PC-3 (cell line): ENCODE measurements around the gene IMP3. TPM values are rescaled to one million over a fixed set of nuclear protein-coding genes. Genes with fewer than 3 reads are reported as not detected.

Source experiments
- ATAC-seq: fragments of 200-7000 bp; cut with Tn5 transposase; 2 replicates; pipeline ENCODE4 v1.9.1; 2020; ENCODE audit warnings: mild to moderate bottlenecking, moderate library complexity
- BruUV-seq: library from RNA; stranded (reverse); fragments of 400-500 nt; replicated peaks from 2 replicates; lab custom pipeline; 2021; lab: Mats Ljungman, UMichigan
- CTCF ChIA-PET: fragments of 300-600 bp; sonication (Branson Sonifier 250); formaldehyde crosslinking; loops from one replicate; lab custom pipeline; 2022; ENCODE audit warnings: antibody characterized with exemption; lab: Charles Lee
- POLR2A ChIA-PET: fragments of 300-600 bp; sonication (Branson Sonifier 250); formaldehyde crosslinking; loops from one replicate; lab custom pipeline; 2022; ENCODE audit warnings: antibody characterized with exemption; ENCODE audit not compliant: unreplicated experiment; lab: Charles Lee
- DNase-seq: peaks from one replicate; pipeline ENCODE4 v3.0.0-alpha.2; 2015
- H2AFZ ChIP-seq: fragments of 300-600 bp; sonication (generic); 2 replicates; pipeline ENCODE4 v1.6.0; 2016; ENCODE audit warnings: antibody characterized with exemption, low read length
- H3F3A ChIP-seq: fragments of 300-600 bp; sonication (generic); one replicate; pipeline ENCODE4 v1.6.0; 2017; ENCODE audit warnings: antibody characterized with exemption, low read length, control low read depth, mild to moderate bottlenecking; ENCODE audit not compliant: unreplicated experiment
- H3K27ac ChIP-seq: fragments of 300-600 bp; sonication (generic); 2 replicates; pipeline ENCODE4 v1.5.1; 2016; ENCODE audit warnings: mild to moderate bottlenecking, low read length
- H3K27me3 ChIP-seq: fragments of 300-600 bp; sonication (generic); 2 replicates; pipeline ENCODE4 v1.6.1; 2016; ENCODE audit warnings: low read length, mixed read lengths
- H3K36me3 ChIP-seq: fragments of 300-600 bp; sonication (generic); 2 replicates; pipeline ENCODE4 v1.6.1; 2016; ENCODE audit warnings: low read depth, mixed run types, low read length, mixed read lengths
- H3K4me1 ChIP-seq: fragments of 300-600 bp; sonication (generic); 2 replicates; pipeline ENCODE4 v1.5.1; 2016; ENCODE audit warnings: low read length; ENCODE audit not compliant: insufficient read depth
- H3K4me2 ChIP-seq: fragments of 300-600 bp; sonication (generic); 2 replicates; pipeline ENCODE4 v1.6.0; 2016; ENCODE audit warnings: low read length
- H3K4me3 ChIP-seq: fragments of 300-600 bp; sonication (generic); 2 replicates; pipeline ENCODE4 v1.5.1; 2016; ENCODE audit warnings: mild to moderate bottlenecking, low read length, mixed read lengths
- H3K79me2 ChIP-seq: fragments of 300-600 bp; sonication (generic); 2 replicates; pipeline ENCODE4 v1.6.1; 2017; ENCODE audit warnings: low read length, mixed read lengths
- H3K9ac ChIP-seq: fragments of 300-600 bp; sonication (generic); 2 replicates; pipeline ENCODE4 v1.6.0; 2016; ENCODE audit warnings: mild to moderate bottlenecking, low read length
- H3K9me2 ChIP-seq: fragments of 300-600 bp; sonication (generic); replicated peaks from 2 replicates; pipeline ENCODE4 v1.6.1; 2016; ENCODE audit warnings: mixed run types, low read length, mixed read lengths
- H3K9me3 ChIP-seq: fragments of 300-600 bp; sonication (generic); 2 replicates; pipeline ENCODE4 v1.6.1; 2016; ENCODE audit warnings: low read length, mixed read lengths
- H4K20me1 ChIP-seq: fragments of 300-600 bp; sonication (generic); 2 replicates; pipeline ENCODE4 v1.6.1; 2016; ENCODE audit warnings: low read length, mixed read lengths
- EZH2 ChIP-seq: fragments of 300-600 bp; sonication (generic); IDR thresholded peaks from one replicate; pipeline ENCODE4 v1.6.1; 2017; ENCODE audit warnings: antibody characterized with exemption, mild to moderate bottlenecking, low read length; ENCODE audit not compliant: unreplicated experiment
- EZH2phosphoT487 ChIP-seq: fragments of 300-600 bp; sonication (generic); IDR thresholded peaks from 2 replicates; pipeline ENCODE4 v1.6.1; 2018; ENCODE audit warnings: mild to moderate bottlenecking, antibody characterized with exemption, low read length, borderline replicate concordance
- intact Hi-C: fragments of 100-400 bp; cut with micrococcal nuclease; formaldehyde crosslinking; loops from 2 replicates; pipeline ENCODE4 v1.9.0; 2023
- total RNA-seq: library from RNA; depleted of rRNA; stranded (reverse); fragments of >200 nt; gene quantifications from 2 replicates; pipeline ENCODE4 v1.2.3, GENCODE V29; 2014
- TF ChIP-seq, protein P1 (sequence below): fragments of 300-600 bp; sonication (generic); conservative IDR thresholded peaks from 2 replicates; pipeline ENCODE4 v1.5.1; 2017; ENCODE audit warnings: antibody characterized with exemption, low read depth, mild to moderate bottlenecking, low read length

IMP3 gene
- total RNA-seq, 1 experiment from 2014 or later = 95.4 TPM

DNA sequence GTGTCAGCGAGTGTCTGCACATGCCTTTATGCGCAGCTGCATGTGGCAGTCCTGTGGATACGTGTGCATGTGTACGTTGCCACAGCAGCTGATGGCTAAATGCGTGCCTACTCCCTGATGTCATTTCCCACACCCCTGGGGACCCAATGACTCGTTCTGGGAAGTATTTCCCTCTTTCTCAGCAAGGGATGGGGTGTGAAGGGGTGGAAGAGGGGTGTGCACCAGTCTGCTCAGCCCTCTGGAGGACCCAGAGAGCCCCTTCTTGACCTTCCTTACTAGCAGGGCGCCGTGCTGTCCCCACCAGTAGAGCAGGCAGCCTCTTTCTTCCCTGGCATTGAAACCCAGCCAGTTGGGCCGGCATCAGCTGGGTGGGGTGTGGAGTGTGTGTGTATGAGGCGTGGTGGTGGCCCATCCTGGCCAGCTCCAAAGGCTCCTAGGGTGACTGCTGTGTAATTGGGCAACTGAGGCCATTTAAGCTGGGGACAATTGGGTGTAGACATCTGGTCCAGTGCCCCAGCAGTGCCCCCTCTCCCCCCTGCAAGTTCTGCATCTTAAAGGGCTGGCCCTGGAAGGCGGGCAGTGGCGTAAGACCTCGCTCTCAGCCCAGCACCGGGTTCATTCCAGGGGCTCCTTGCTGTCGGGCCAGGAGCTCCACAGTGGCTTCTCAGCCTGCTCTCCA lies 26.9 kb upstream of the IMP3 start:
- Histone ChIP-seq H3K9me2 (no peaks in the 10 kb centered on the region), H3K9ac (peak overlapping the region; percentile 44), H3K4me2 (peak overlapping the region; percentile 19; the same call in 1 of the 2 replicates), H2AFZ (peak overlapping the region; percentile 13; the same call in 1 of the 2 replicates), H3K79me2 (no peaks in the 10 kb centered on the region), H4K20me1 (no peaks in the 10 kb centered on the region), H3K27me3 (no peaks in the 10 kb centered on the region), H3K27ac (peak overlapping the region; percentile 80), H3K9me3 (no peaks in the 10 kb centered on the region), H3K4me1 (peaks cover 49% of the 10 kb centered on the region), H3F3A (no peaks in the 10 kb centered on the region), H3K36me3 (no peaks in the 10 kb centered on the region), H3K4me3 (no peak overlapping the region)
- TF ChIP-seq EZH2 (no peak), EZH2phosphoT487 (no peak)
- TF ChIP-seq, protein P1, sequence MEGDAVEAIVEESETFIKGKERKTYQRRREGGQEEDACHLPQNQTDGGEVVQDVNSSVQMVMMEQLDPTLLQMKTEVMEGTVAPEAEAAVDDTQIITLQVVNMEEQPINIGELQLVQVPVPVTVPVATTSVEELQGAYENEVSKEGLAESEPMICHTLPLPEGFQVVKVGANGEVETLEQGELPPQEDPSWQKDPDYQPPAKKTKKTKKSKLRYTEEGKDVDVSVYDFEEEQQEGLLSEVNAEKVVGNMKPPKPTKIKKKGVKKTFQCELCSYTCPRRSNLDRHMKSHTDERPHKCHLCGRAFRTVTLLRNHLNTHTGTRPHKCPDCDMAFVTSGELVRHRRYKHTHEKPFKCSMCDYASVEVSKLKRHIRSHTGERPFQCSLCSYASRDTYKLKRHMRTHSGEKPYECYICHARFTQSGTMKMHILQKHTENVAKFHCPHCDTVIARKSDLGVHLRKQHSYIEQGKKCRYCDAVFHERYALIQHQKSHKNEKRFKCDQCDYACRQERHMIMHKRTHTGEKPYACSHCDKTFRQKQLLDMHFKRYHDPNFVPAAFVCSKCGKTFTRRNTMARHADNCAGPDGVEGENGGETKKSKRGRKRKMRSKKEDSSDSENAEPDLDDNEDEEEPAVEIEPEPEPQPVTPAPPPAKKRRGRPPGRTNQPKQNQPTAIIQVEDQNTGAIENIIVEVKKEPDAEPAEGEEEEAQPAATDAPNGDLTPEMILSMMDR = no peak
- peak; percentile 80 for ATAC-seq
- ChIA-PET POLR2A (interaction anchor here (0.9 kb wide), 1 partner anchor 19 kb away, joined by 3 read pairs; the partner anchor contains the start of gene SNX33), CTCF (no interaction called here)
- BruUV-seq = TSS peak; percentile 52
- DNase-seq = peak; percentile 90
- intact Hi-C loops = no loop called here

DNA sequence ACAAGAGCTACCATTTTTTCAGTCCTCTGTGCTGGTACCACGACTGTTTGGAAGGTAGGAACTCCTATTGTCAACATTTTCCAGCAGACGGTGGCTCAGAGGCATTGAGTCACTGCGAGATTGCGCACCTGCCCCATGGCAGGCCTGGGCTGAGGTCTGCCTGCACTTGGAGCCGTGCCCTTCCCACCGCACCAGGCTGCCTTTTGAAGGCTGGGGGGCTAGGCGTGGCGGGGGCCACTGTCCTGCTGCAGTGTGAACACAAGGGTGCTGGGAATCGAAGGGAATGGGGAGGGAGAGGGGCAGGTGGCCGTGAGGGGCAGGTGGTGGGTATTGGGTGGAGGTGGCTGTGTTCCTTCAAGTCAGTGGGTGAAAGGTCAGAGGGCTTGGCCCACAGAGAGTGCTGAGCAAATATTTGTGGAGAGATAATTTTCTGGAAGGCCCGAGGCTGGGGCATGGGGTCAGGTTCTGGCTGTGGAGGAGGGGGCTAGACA lies 24.0 kb upstream of the IMP3 start:
- Histone ChIP-seq H3K79me2 (no peaks in the 10 kb centered on the region), H3K27ac (no peak overlapping the region), H4K20me1 (no peaks in the 10 kb centered on the region), H3K27me3 (no peaks in the 10 kb centered on the region), H3K9ac (no peak overlapping the region), H3F3A (no peaks in the 10 kb centered on the region), H2AFZ (no peak overlapping the region), H3K9me2 (no peaks in the 10 kb centered on the region), H3K4me1 (peaks cover 53% of the 10 kb centered on the region), H3K9me3 (no peaks in the 10 kb centered on the region), H3K4me2 (no peak overlapping the region), H3K36me3 (no peaks in the 10 kb centered on the region), H3K4me3 (no peak overlapping the region)
- ATAC-seq (no peak), DNase-seq (no peak)
- TF ChIP-seq, protein P1 = no peak
- TF ChIP-seq EZH2 = no peak
- TF ChIP-seq EZH2phosphoT487 = no peak
- ChIA-PET POLR2A (interaction anchor here (0.7 kb wide), 1 partner anchor 16 kb away, joined by 3 read pairs; the partner anchor contains the start of gene SNX33), CTCF (interaction anchor here (1.0 kb wide), 1 partner anchor 16 kb away, joined by 3 read pairs; the partner anchor contains the start of gene SNX33)
- no TSS peak for BruUV-seq
- intact Hi-C loops = no loop called here
